Dendritic cell treated with granulocyte-macrophage colony-stimulating factor and Interleukin-4, amounts not matched to agents 40 ng/mL and 50 ng/mL, for 4 days (primary cell): ENCODE results near the gene TAGAP.
A peak's percentile ranks its signal among the peaks of the same experiment; 100 is the strongest.
"Not testable (repeated sequence)": the region's sequence is repeated elsewhere in the genome, so short reads cannot be mapped to it uniquely, and the experiment has no call there.

Experiments used
- H3K27ac Mint-ChIP-seq: one replicate; pipeline ENCODE4 v1.8.0; 2022; ENCODE audit warnings: mild to moderate bottlenecking, mixed read lengths
- H3K27me3 Mint-ChIP-seq: one replicate; pipeline ENCODE4 v1.8.0; 2022; ENCODE audit warnings: mild to moderate bottlenecking, mixed read lengths
- H3K36me3 Mint-ChIP-seq: one replicate; pipeline ENCODE4 v1.8.0; 2022; ENCODE audit warnings: low read depth, mixed read lengths
- H3K4me1 Mint-ChIP-seq: one replicate; pipeline ENCODE4 v1.8.0; 2022; ENCODE audit warnings: low read depth, mixed read lengths
- H3K4me3 Mint-ChIP-seq: one replicate; pipeline ENCODE4 v1.8.0; 2022; ENCODE audit warnings: mild to moderate bottlenecking, moderate library complexity, mixed read lengths
- H3K9me3 Mint-ChIP-seq: one replicate; pipeline ENCODE4 v1.8.0; 2022; ENCODE audit warnings: mixed read lengths
- intact Hi-C: fragments of 100-400 bp; cut with micrococcal nuclease; formaldehyde crosslinking; loops from one replicate; pipeline ENCODE4 v1.15.0; 2022

The TAGAP gene

GRCh38 chr6:159045801-159046200 is 1.0 kb upstream of the TAGAP start:
- no peaks in the 10 kb centered on the region for H3K27me3 Mint-ChIP-seq
- intact Hi-C loops: loop anchor here (1.0 to 2.0 kb wide), 2 partner anchors 8 to 17 kb away; no protein-coding TSS in a partner anchor
- peaks cover 34% of the 10 kb centered on the region for H3K4me1 Mint-ChIP-seq
- no peak overlapping the region for H3K27ac Mint-ChIP-seq
- no peak overlapping the region for H3K4me3 Mint-ChIP-seq
- H3K36me3 Mint-ChIP-seq: peaks cover 41% of the 10 kb centered on the region
- no peaks in the 10 kb centered on the region for H3K9me3 Mint-ChIP-seq

DNA sequence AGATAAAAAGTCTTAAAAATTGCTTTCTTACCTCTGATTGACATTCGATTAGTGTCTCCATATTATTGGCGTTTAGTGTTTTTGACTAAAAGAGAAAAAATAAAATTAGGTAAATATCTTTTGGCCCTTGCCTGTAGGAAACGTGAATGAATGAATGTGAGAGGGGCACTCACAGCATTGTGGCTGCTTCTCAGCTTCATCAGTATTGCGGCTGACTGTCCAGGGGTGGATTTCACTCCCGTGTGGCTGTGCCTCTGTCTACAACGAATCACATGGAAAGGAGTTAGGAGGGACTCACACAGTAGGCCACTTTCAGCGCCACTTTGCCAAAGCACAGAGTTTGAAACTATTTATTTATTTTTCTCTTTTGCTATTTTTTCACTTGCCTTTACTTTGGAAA is 844 bp downstream of the TAGAP start:
- peak overlapping the region; percentile 82 for H3K4me3 Mint-ChIP-seq
- peaks cover 45% of the 10 kb centered on the region for H3K4me1 Mint-ChIP-seq
- no peaks in the 10 kb centered on the region for H3K27me3 Mint-ChIP-seq
- H3K36me3 Mint-ChIP-seq: peaks cover 51% of the 10 kb centered on the region
- peak overlapping the region; percentile 97 for H3K27ac Mint-ChIP-seq
- no peaks in the 10 kb centered on the region for H3K9me3 Mint-ChIP-seq
- intact Hi-C loops: loop anchor here (2.0 to 5.0 kb wide), 2 partner anchors 19 to 37 kb away; no protein-coding TSS in a partner anchor

DNA sequence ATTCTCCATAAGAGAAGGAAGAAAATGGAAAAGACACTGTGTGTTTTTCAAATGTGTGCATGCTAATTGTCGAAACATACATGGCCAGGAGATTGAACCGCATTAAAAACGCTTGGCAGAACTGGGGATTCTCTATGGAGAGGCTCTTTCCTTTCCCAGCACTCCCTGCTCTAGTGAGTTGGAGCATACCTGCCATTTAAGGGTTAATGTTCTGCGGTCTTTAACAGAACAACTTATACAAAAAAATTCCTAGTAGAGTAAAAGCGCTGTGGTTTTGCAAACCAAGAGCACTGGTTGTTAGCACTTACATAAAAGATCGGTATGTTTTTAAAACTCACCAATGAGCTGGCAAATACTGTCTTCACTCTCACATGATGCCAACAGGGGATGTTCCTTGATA is 1.5 kb downstream of the TAGAP start:
- H3K4me1 Mint-ChIP-seq: peaks cover 52% of the 10 kb centered on the region
- H3K4me3 Mint-ChIP-seq: peak overlapping the region; percentile 82
- no peaks in the 10 kb centered on the region for H3K27me3 Mint-ChIP-seq
- H3K9me3 Mint-ChIP-seq: no peaks in the 10 kb centered on the region
- H3K36me3 Mint-ChIP-seq: peaks cover 58% of the 10 kb centered on the region
- H3K27ac Mint-ChIP-seq: peak overlapping the region; percentile 97
- intact Hi-C loops: loop anchor here (5.0 kb wide), 1 partner anchor 36 kb away; no protein-coding TSS in a partner anchor

DNA sequence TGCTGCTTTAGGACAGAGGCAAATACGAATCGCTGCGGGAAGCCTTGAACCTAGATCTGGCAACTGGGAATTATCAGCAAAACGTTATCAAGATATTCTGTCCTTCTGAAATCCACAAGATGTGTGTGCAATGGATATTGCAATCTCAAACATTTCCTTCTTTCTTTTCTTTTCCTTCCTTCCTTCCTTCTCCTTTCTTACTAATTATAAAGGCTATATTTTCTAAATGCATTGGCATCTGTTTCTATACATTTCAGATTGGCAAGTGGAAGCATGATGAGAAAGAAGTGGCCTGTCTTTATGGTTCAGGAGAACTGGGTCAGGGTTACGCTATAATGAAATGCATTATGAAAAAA is 2.0 kb downstream of the TAGAP start:
- no peaks in the 10 kb centered on the region for H3K27me3 Mint-ChIP-seq
- peaks cover 55% of the 10 kb centered on the region for H3K4me1 Mint-ChIP-seq
- H3K27ac Mint-ChIP-seq: peak overlapping the region; percentile 97
- H3K9me3 Mint-ChIP-seq: no peaks in the 10 kb centered on the region
- H3K36me3 Mint-ChIP-seq: peaks cover 62% of the 10 kb centered on the region
- intact Hi-C loops: loop anchor here (1.0 to 5.0 kb wide), 3 partner anchors 36 to 74 kb away; no protein-coding TSS in a partner anchor
- H3K4me3 Mint-ChIP-seq: peak overlapping the region; percentile 82

- peak overlapping the region; percentile 82 for H3K4me3 Mint-ChIP-seq
- intact Hi-C loops: loop anchor here (1.0 to 5.0 kb wide), 3 partner anchors 35 to 75 kb away; no protein-coding TSS in a partner anchor
- H3K36me3 Mint-ChIP-seq: peaks cover 68% of the 10 kb centered on the region
Observed at GRCh38 chr6:159042003-159042825, 2.6 kb downstream of the TAGAP start.

GRCh38 chr6:159041181-159041580 is 3.6 kb downstream of the TAGAP start:
- intact Hi-C loops: loop anchor here (5.0 kb wide), 1 partner anchor 34 kb away; no protein-coding TSS in a partner anchor
- Mint-ChIP-seq H3K9me3 (no peaks in the 10 kb centered on the region), H3K27ac (peak overlapping the region; percentile 97), H3K36me3 (peaks cover 78% of the 10 kb centered on the region), H3K4me1 (peaks cover 71% of the 10 kb centered on the region), H3K27me3 (no peaks in the 10 kb centered on the region), H3K4me3 (peak overlapping the region; percentile 82)

More at GRCh38 chr6:159042003-159042825, 2.6 kb downstream of the TAGAP start:
- Mint-ChIP-seq H3K27me3 (no peaks in the 10 kb centered on the region), H3K27ac (peak overlapping the region; percentile 97), H3K9me3 (no peaks in the 10 kb centered on the region), H3K4me1 (peaks cover 60% of the 10 kb centered on the region)

DNA sequence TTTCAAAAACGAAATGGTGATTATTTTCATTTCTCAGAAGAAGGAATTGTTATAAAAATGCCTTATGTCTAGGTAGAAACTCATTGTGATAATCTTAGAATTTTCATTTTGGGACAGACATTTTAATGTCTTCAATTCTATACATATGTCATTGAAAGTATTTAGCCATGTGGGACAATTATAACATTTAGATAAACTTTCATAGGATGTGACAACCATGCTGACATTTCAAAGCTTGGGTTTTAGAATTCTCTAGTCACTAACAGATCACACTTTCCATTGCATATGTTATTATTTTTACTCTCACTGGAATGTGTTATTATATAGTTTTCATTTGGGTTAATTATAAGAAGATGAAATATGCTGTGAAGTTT is 4.9 kb downstream of the TAGAP start:
- intact Hi-C loops: loop anchor here (5.0 kb wide), 1 partner anchor 33 kb away; no protein-coding TSS in a partner anchor
- H3K27ac Mint-ChIP-seq: peak overlapping the region; percentile 97
- peaks cover 74% of the 10 kb centered on the region for H3K4me1 Mint-ChIP-seq
- peaks cover 91% of the 10 kb centered on the region for H3K36me3 Mint-ChIP-seq
- H3K27me3 Mint-ChIP-seq: no peaks in the 10 kb centered on the region
- H3K9me3 Mint-ChIP-seq: no peaks in the 10 kb centered on the region
- H3K4me3 Mint-ChIP-seq: peak overlapping the region; percentile 23

DNA sequence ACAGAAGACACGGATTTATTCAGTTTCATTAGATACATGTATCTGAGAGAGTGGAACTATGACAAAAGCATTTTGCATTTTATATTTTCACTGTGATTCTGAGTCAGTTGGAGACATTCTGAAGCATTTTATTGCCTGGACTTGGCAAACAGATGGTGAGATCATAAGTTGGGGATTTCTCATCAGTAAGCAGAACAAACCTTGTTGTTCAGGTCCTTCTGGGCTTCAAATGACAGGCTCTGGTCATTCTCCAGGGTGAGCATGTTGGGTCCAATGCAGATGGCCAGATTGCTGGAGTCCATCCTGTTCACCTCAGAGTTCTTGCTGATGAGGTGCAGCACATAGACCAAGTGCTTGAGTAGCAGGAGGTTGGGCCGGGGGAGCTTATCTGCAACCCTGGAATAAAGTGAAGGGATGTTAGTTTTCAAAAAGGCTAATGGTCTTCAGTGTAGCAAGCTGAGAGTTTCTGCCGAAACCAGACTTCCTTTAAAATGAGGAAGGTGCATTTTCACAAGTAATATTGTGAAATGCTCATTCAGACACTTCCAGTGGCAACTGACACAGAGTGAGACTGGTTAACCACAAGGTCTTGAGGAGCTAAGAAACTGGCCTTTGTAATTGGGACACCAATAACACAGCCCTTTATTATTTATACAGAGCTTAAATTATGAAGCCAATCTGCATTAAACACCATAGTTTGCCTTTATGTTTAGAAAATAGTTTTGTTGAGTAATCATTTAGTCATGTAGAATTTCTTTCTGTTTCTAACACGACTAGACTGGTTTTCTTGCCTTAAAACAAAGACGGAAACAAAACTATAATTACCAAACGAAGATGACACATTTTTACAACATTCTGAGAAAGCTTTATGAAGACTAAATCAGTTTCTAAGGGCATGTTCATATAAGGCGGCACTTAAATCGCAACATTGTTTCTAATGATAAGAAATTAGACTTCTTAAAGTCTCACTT is 5.6 kb downstream of the TAGAP start:
- Mint-ChIP-seq H3K4me1 (peaks cover 74% of the 10 kb centered on the region), H3K4me3 (peak overlapping the region; percentile 69), H3K27me3 (no peaks in the 10 kb centered on the region), H3K27ac (peak overlapping the region; percentile 97), H3K9me3 (no peaks in the 10 kb centered on the region), H3K36me3 (peaks cover 86% of the 10 kb centered on the region)
- intact Hi-C loops: no loop called here

GRCh38 chr6:159038318-159038717 is 6.5 kb downstream of the TAGAP start:
- Mint-ChIP-seq H3K4me3 (peak overlapping the region; percentile 63), H3K36me3 (peaks cover 77% of the 10 kb centered on the region), H3K27ac (peak overlapping the region; percentile 97), H3K4me1 (peaks cover 79% of the 10 kb centered on the region)
- H3K9me3 Mint-ChIP-seq, intact Hi-C loops, H3K27me3 Mint-ChIP-seq: not testable (repeated sequence)

- no peaks in the 10 kb centered on the region for H3K9me3 Mint-ChIP-seq
- peak overlapping the region; percentile 63 for H3K4me3 Mint-ChIP-seq
- H3K4me1 Mint-ChIP-seq: peaks cover 79% of the 10 kb centered on the region
- peaks cover 72% of the 10 kb centered on the region for H3K36me3 Mint-ChIP-seq
- intact Hi-C loops: no loop called here
- peak overlapping the region; percentile 97 for H3K27ac Mint-ChIP-seq
- no peaks in the 10 kb centered on the region for H3K27me3 Mint-ChIP-seq
Observed at GRCh38 chr6:159037756-159038290, 7.0 kb downstream of the TAGAP start.

GRCh38 chr6:159036673-159037072 is 8.1 kb downstream of the TAGAP start:
- H3K27ac Mint-ChIP-seq: peak overlapping the region; percentile 97
- no peaks in the 10 kb centered on the region for H3K9me3 Mint-ChIP-seq
- intact Hi-C loops: no loop called here
- peaks cover 61% of the 10 kb centered on the region for H3K36me3 Mint-ChIP-seq
- H3K4me3 Mint-ChIP-seq: no peak overlapping the region
- H3K27me3 Mint-ChIP-seq: no peaks in the 10 kb centered on the region
- H3K4me1 Mint-ChIP-seq: peaks cover 76% of the 10 kb centered on the region

- intact Hi-C loops: no loop called here
- Mint-ChIP-seq H3K4me1 (peaks cover 78% of the 10 kb centered on the region), H3K27me3 (no peaks in the 10 kb centered on the region), H3K27ac (peak overlapping the region; percentile 41), H3K36me3 (peaks cover 53% of the 10 kb centered on the region), H3K4me3 (no peak overlapping the region), H3K9me3 (no peaks in the 10 kb centered on the region)
Observed at GRCh38 chr6:159035891-159036290, 8.9 kb downstream of the TAGAP start.
